Psoas muscle (tissue), 8 donors: ENCODE results near the gene ZNF277. TPM values are rescaled to one million over a fixed set of nuclear protein-coding genes. Genes with fewer than 3 reads are reported as not detected.

ENCODE experiments used
- ATAC-seq, 4 donors: fragments of 200-7000 bp; cut with Tn5 transposase; one replicate each; pipeline ENCODE4 v1.9.1; 2020; ENCODE audit warnings: moderate library complexity in 3 of 4, mild to moderate bottlenecking in 2 of 4
- DNase-seq, 2 donors: peaks; one replicate each; pipeline ENCODE4 v3.0.0-alpha.2; 2020
- H3K27ac ChIP-seq: fragments of 200-600 bp; one replicate; pipeline ENCODE4 v1.8.0; 2022
- H3K27me3 ChIP-seq, 3 donors: fragments of 200-600 bp in 1 of 3; one replicate each; pipeline versions ENCODE4 v1.6.1 to v1.8.0; 2013 to 2022; ENCODE audit warnings: low read length in 2 of 3, mild to moderate bottlenecking in 2 of 3, moderate library complexity in 1 of 3; ENCODE audit not compliant: insufficient read depth in 3 of 3
- H3K36me3 ChIP-seq, 2 donors: fragments of 200-600 bp in 1 of 2; one replicate each; pipeline versions ENCODE4 v1.6.1 to v1.8.0; 2013 to 2022; ENCODE audit warnings: low read depth in 1 of 2, mild to moderate bottlenecking in 1 of 2, moderate library complexity in 1 of 2; ENCODE audit not compliant: insufficient read depth in 1 of 2
- H3K4me1 ChIP-seq: fragments of 200-600 bp; one replicate; pipeline ENCODE4 v1.8.0; 2022
- H3K4me3 ChIP-seq: fragments of 200-600 bp; one replicate; pipeline ENCODE4 v1.8.0; 2022; ENCODE audit warnings: mild to moderate bottlenecking
- H3K9me3 ChIP-seq: fragments of 200-600 bp; one replicate; pipeline ENCODE4 v1.8.0; 2022
- WGBS, 3 donors: extraction: QIAGEN DNeasy Blood & Tissue Kit; methylation state at CpG; one replicate each; pipeline versions ENCODE4 v1.1.6 to v1.1.7; 2013; 5-methylcytosine and 5-hydroxymethylcytosine counted together
- intact Hi-C, 2 donors: fragments of 100-400 bp; cut with DNase I; formaldehyde crosslinking; loops; one replicate each; pipeline versions ENCODE4 v1.11.0 to v1.14.2; 2022
- polyA plus RNA-seq, 3 donors: library from polyadenylated mRNA; stranded (reverse); fragments of 200-250 nt; gene quantifications; one replicate each; pipeline ENCODE4 v1.2.3, GENCODE V29; 2013
- total RNA-seq, 4 donors: library from RNA; stranded (reverse); fragmentation: NEBNext Ultra II Directional in 2 of 4; extraction: Animal tissue kit (Norgen Biotek cat#: 25700) in 2 of 4; gene quantifications; one replicate each; pipeline versions ENCODE4 v1.2.1 to v1.2.4, GENCODE V29; 2021 to 2023
- TF ChIP-seq, protein P1 (sequence below): fragments of 200-600 bp; IDR thresholded peaks from one replicate; pipeline ENCODE4 v1.8.0; 2022; ENCODE audit warnings: antibody characterized with exemption
- donor health status: healthy with polysubstance abuse.
- donor health status: DM: no; HTN: no; CAD: no; lungs with moderate emphysema.
- donor health status: Bipolar disorder and iron deficiency.
- donor health status: healthy.
- donor health status: DM: yes; HTN: yes; CAD: no.
- donor health status: DM: no; HTN: no; CAD: no.
- donor health status: DM: no; HTN: no; CAD: no.
- donor health status: DM: yes; HTN: yes; CAD: no.

Gene ZNF277
- total and polyA plus RNA-seq, 7 donors, result 6.9 to 16.7 (median 11.6) TPM

DNA sequence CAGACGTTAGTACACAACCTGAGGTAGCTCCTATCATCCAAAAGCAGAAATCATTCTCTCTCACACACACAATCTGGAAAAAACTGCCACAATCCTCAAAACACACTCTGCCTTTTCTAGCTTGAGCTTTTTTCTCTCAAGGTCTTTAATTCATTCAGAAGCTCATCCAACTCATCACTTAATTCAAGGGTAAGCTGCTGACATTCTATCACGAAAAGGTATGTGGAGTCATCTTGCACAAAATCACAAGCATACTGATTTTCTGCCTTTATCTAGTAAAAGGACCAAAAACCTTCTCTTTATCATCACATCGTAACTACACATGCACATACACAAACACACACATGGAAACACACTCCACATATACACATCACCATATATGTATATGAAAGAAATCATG lies 32.3 kb upstream of the ZNF277 start:
- H3K9me3 ChIP-seq, result no peaks in the 10 kb centered on the region
- H3K36me3 ChIP-seq, result no peaks in the 10 kb centered on the region
- H3K4me1 ChIP-seq, result peaks cover 26% of the 10 kb centered on the region
- DNase-seq (no peak), ATAC-seq (no peak)
- no peak overlapping the region for H3K27ac ChIP-seq
- intact Hi-C loops, result no loop called here
- 86 to 95% (median 92%) methylated on average over 3 of the region's 3 CpGs for WGBS, 3 donors
- TF ChIP-seq, protein P1, sequence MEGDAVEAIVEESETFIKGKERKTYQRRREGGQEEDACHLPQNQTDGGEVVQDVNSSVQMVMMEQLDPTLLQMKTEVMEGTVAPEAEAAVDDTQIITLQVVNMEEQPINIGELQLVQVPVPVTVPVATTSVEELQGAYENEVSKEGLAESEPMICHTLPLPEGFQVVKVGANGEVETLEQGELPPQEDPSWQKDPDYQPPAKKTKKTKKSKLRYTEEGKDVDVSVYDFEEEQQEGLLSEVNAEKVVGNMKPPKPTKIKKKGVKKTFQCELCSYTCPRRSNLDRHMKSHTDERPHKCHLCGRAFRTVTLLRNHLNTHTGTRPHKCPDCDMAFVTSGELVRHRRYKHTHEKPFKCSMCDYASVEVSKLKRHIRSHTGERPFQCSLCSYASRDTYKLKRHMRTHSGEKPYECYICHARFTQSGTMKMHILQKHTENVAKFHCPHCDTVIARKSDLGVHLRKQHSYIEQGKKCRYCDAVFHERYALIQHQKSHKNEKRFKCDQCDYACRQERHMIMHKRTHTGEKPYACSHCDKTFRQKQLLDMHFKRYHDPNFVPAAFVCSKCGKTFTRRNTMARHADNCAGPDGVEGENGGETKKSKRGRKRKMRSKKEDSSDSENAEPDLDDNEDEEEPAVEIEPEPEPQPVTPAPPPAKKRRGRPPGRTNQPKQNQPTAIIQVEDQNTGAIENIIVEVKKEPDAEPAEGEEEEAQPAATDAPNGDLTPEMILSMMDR, result no peak
- no peaks in the 10 kb centered on the region for H3K27me3 ChIP-seq
- no peak overlapping the region for H3K4me3 ChIP-seq

DNA sequence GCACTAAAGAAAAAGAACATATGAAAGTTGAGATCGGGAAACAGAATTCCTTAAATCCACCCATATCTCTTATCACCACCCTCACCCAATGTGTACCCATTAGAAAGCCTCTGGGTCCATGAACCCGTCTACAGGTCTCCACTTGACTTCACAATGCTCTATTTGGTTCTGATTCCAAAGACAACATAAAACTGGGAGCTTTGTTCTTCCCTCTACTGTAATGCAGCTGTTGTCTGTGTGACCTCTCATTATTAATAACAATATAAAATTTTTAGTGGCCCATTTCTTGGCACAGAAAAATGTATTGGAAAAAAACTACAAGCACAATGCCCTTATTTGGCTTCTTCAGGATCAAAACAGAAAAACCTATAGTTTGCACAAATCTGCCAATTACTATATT lies 30.3 kb upstream of the ZNF277 start:
- 47 to 72% (median 54%) methylated on average over 2 of the region's 2 CpGs for WGBS, 3 donors
- H3K4me1 ChIP-seq, result peaks cover 40% of the 10 kb centered on the region

DNA sequence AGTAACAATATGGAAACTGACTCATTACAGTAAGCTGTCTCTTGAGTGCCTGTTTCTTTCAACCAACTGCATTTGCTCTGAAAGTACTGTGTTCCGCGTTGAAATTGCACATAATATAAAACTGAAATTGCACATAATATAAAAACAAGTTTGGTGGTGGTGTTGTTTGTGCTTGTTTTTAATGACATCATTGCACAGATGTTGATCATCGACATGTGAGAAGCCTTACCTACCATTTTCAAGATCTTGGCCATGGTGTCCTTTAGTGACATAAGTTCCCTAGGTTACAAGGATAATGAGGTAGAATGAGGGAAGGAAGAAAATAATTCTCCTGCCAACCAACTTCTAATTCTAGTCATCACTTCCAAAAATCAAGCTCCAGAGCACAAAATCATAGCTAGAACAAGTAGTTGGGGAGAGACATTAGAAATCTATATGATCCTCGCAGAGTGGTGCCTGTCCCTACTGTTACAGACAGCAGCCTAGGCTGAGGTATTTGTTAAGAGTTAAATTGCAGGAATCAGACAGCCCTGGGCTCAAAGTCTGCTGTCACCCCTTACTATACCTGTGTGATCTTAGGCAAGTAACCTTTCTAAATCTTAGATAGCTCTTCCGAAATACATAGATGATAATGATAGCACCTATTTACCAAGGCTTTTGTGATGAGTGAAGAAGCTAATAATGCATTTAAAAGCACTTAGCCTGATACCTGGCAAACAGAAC lies 29.6 kb upstream of the ZNF277 start:
- Histone ChIP-seq H3K4me3 (no peak overlapping the region), H3K27ac (no peak overlapping the region), H3K4me1 (peaks cover 42% of the 10 kb centered on the region), H3K27me3 (no peaks in the 10 kb centered on the region), H3K36me3 (no peaks in the 10 kb centered on the region), H3K9me3 (no peaks in the 10 kb centered on the region)
- intact Hi-C loops, result no loop called here
- ATAC-seq, result no peak
- DNase-seq, result no peak
- TF ChIP-seq, protein P1, result no peak
- 87 to 88% (median 87%) methylated on average over 5 of the region's 5 CpGs for WGBS, 3 donors

More for the DNA sequence above, 30.3 kb upstream of the ZNF277 start:
- TF ChIP-seq, protein P1, result no peak
- intact Hi-C loops, result no loop called here
- DNase-seq (no peak), ATAC-seq (no peak)
- Histone ChIP-seq H3K9me3 (no peaks in the 10 kb centered on the region), H3K27me3 (no peaks in the 10 kb centered on the region), H3K36me3 (no peaks in the 10 kb centered on the region), H3K4me3 (no peak overlapping the region), H3K27ac (no peak overlapping the region)

DNA sequence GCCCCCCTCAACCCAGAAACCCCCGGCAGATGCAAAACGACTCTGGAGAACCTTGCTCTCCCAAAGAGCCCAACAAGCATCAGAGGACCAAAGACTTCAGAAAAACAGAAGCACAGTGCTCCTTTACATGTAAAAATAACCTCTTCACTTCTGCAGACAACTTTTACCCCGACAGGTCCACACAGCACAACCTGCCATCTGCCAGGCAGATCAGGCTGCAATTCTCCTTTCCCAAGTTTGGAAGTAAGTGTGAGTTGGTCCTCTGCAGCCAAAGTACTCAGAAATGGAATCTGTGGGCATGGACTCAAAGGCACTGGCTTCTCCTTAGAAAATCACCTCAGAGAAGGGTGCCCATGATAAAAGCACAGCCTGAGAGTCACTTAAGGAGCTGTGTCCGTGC lies 26.3 kb upstream of the ZNF277 start:
- H3K4me3 ChIP-seq, result no peak overlapping the region
- no peaks in the 10 kb centered on the region for H3K27me3 ChIP-seq
- DNase-seq (no peak), ATAC-seq (peak in 1 of 4 donors; percentile 40)
- peaks cover 49% of the 10 kb centered on the region for H3K4me1 ChIP-seq
- TF ChIP-seq, protein P1, result no peak
- intact Hi-C loops, result no loop called here
- no peak overlapping the region for H3K27ac ChIP-seq
- no peaks in the 10 kb centered on the region for H3K36me3 ChIP-seq
- no peaks in the 10 kb centered on the region for H3K9me3 ChIP-seq
- 43 to 58% (median 46%) methylated on average over 4 of the region's 4 CpGs for WGBS, 3 donors

DNA sequence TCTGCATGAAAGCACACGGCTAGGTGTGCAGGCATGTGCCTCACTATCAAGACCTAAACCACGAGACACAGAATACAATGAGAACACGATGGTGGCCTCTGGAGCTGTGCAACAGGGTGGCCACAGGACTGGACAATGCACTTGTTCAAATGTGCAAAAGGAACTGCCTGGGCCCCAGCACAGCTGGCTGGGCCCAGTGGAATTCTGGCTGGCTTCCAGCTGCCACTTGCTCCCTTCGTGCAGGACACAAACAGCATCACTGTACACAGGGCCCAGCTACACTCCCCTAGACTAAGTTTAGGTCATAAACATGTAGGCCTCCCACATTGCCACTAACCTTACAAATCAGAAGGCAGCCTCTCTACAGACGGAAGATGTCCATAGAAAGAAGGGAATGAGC lies 23.7 kb upstream of the ZNF277 start:
- no peaks in the 10 kb centered on the region for H3K9me3 ChIP-seq
- H3K27me3 ChIP-seq, result no peaks in the 10 kb centered on the region
- WGBS, 3 donors, result 23 to 47% (median 32%) methylated on average over 5 of the region's 5 CpGs
- no peak overlapping the region for H3K4me3 ChIP-seq
- H3K27ac ChIP-seq, result peak overlapping the region; percentile 43
- ATAC-seq (peak; percentile 27 to 65 (median 58)), DNase-seq (peak; percentile 31 to 60)
- intact Hi-C loops, result no loop called here
- TF ChIP-seq, protein P1, result no peak
- peaks cover 61% of the 10 kb centered on the region for H3K4me1 ChIP-seq
- no peaks in the 10 kb centered on the region for H3K36me3 ChIP-seq
